Memory B cell (primary cell): ENCODE data around the gene ACTL7B.
A peak's percentile ranks its signal among the peaks of the same experiment; 100 is the strongest.
"Not testable (repeated sequence)": the region's sequence is repeated elsewhere in the genome, so short reads cannot be mapped to it uniquely, and the experiment has no call there.

Source experiments
- ATAC-seq: fragments of 150-1000 bp; cut with Tn5 transposase; 2 replicates; pipeline ENCODE4 v1.10.0; 2021; ENCODE audit warnings: low read depth, mild to moderate bottlenecking, moderate library complexity
- DNase-seq, 2 donors: peaks; one replicate each; pipeline ENCODE4 v3.0.0; 2022; ENCODE audit warnings: low spot score in 2 of 2
- H3K27ac Mint-ChIP-seq: one replicate; pipeline ENCODE4 v1.8.0; 2022; ENCODE audit warnings: mild to moderate bottlenecking, moderate library complexity, mixed read lengths
- H3K27me3 Mint-ChIP-seq: one replicate; pipeline ENCODE4 v1.8.0; 2022; ENCODE audit warnings: mixed read lengths
- H3K36me3 Mint-ChIP-seq: one replicate; pipeline ENCODE4 v1.8.0; 2022; ENCODE audit warnings: mild to moderate bottlenecking, mixed read lengths
- H3K4me1 Mint-ChIP-seq: one replicate; pipeline ENCODE4 v1.8.0; 2022; ENCODE audit warnings: mixed read lengths
- H3K4me3 Mint-ChIP-seq: one replicate; pipeline ENCODE4 v1.8.0; 2022; ENCODE audit warnings: mild to moderate bottlenecking, moderate library complexity, mixed read lengths
- H3K9me3 Mint-ChIP-seq: one replicate; pipeline ENCODE4 v1.8.0; 2022; ENCODE audit warnings: mixed read lengths

The ACTL7B gene

DNA sequence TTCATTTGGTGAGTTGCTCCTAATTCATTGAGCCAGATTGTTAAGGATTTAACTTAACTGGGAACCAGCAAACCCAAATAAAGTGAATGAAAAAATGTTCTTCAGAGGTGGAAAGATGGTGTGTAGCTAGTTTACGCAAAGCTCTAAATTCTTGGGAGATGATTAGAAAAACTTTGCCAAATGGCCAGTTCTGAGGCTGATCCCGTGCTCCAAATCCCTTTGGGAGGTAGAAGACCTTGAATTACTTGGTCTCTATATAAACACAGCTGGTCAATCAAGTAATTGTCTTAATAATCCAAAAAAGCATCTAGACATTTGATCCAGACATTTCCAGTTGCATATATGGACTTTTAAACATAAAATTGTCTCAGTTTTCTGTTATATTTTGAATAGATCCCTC, 11.4 kb downstream of the ACTL7B start:
- Mint-ChIP-seq H3K9me3 (no peaks in the 10 kb centered on the region), H3K4me3 (no peak overlapping the region), H3K4me1 (peaks cover 9% of the 10 kb centered on the region), H3K27ac (no peak overlapping the region), H3K36me3 (no peaks in the 10 kb centered on the region), H3K27me3 (peaks cover under 1% of the 10 kb centered on the region)
- ATAC-seq (no peak), DNase-seq (no peak)

DNA sequence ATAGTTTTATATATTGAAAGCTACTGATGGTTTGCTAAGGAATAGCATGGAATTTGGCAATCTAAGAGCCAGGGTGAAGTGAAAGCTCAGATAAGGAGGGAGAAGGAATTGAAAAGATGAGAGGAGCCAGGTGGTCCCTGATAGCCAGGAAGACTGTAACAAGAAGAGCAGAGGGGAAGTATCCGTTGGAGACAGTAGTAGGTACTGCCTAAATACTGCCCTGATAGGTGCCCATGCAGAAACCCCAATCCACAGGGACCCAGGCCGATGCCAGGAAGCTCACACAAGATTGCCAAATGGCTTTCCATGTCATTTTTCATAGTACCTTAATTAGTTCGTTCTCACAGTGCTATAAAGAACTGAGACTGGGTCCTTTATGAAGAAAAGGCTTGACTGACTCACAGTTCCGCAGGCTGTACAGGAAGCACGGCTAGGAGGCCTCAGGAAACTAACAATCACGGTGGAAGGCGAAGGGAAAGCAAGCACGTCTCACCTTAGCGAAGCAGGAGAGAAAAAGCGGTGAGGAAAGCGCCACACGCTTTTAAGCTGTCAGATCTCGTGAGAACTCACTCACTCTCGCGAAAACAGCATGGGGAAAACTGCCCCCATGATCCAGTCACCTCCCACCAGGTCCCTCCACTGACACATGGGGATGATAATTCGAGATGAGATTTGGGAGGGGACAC, 13.0 kb downstream of the ACTL7B start:
- Mint-ChIP-seq H3K36me3 (no peaks in the 10 kb centered on the region), H3K9me3 (no peaks in the 10 kb centered on the region), H3K4me1 (peaks cover 9% of the 10 kb centered on the region), H3K27me3 (peaks cover 3% of the 10 kb centered on the region), H3K4me3 (peak overlapping the region; percentile 80), H3K27ac (peak overlapping the region; percentile 4)
- DNase-seq (no peak), ATAC-seq (no peak)

- peaks cover 22% of the 10 kb centered on the region for H3K4me1 Mint-ChIP-seq
- DNase-seq, H3K27ac Mint-ChIP-seq, H3K4me3 Mint-ChIP-seq, H3K9me3 Mint-ChIP-seq, H3K36me3 Mint-ChIP-seq, H3K27me3 Mint-ChIP-seq, ATAC-seq: not testable (repeated sequence)
These were observed 16.2 kb downstream of the ACTL7B start for GRCh38 chr9:108839561-108839960.

- Mint-ChIP-seq H3K27ac (no peak overlapping the region), H3K27me3 (peaks cover 3% of the 10 kb centered on the region), H3K9me3 (no peaks in the 10 kb centered on the region), H3K36me3 (no peaks in the 10 kb centered on the region), H3K4me3 (no peak overlapping the region), H3K4me1 (peaks cover 21% of the 10 kb centered on the region)
- ATAC-seq (no peak), DNase-seq (no peak)
These were observed 17.8 kb downstream of the ACTL7B start for GRCh38 chr9:108838017-108838416.

DNA sequence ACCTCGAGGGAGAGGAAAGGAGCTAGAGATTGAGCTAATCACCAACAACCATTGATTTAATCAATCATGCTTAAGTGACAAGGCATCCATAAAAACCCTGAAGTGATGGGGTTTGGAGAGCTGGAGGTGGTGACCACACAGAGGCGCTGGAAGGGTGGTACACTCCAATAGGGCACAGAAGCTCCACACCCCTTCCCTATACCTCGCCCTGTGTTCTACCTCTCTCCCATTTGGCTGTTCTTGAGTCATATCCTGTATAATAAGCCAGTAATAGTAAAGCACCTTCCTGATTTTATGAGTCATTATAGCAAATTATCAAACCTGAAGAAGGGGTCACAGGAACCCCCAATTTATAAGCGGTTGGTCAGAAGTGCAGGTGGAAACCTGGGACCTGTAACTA, 18.3 kb downstream of the ACTL7B start:
- no peak overlapping the region for H3K4me3 Mint-ChIP-seq
- no peaks in the 10 kb centered on the region for H3K9me3 Mint-ChIP-seq
- ATAC-seq (no peak), DNase-seq (no peak)
- H3K27ac Mint-ChIP-seq, result no peak overlapping the region
- H3K27me3 Mint-ChIP-seq, result peaks cover 3% of the 10 kb centered on the region
- peaks cover 16% of the 10 kb centered on the region for H3K4me1 Mint-ChIP-seq
- H3K36me3 Mint-ChIP-seq, result no peaks in the 10 kb centered on the region

DNA sequence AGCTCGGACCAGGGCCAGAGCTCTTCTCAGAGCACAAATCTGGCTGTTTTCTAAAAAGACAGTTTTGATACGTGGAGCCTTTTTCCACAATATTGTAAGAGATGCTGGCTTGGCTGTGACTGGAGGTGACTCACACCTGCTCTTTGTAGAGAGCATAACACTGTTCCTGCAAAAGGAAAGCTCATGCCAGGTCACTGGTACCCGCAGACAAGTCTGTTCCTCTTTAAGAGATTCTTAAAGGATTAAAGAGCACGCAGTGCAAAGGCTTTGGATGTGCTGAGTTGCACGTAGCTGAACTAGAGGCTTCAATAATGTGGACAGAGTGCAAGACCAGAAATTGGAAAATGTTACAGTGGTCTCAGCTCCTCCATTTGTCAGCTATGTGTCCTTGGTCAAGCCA, 19.0 kb downstream of the ACTL7B start:
- DNase-seq, result no peak
- H3K4me1 Mint-ChIP-seq, result peaks cover 13% of the 10 kb centered on the region

GRCh38 chr9:108836319-108836718, 19.5 kb downstream of the ACTL7B start:
- Mint-ChIP-seq H3K4me3 (no peak overlapping the region), H3K36me3 (no peaks in the 10 kb centered on the region), H3K4me1 (peaks cover 13% of the 10 kb centered on the region), H3K27me3 (peaks cover 3% of the 10 kb centered on the region), H3K9me3 (no peaks in the 10 kb centered on the region), H3K27ac (no peak overlapping the region)
- DNase-seq (no peak), ATAC-seq (no peak)

More for the DNA sequence above, 19.0 kb downstream of the ACTL7B start:
- H3K36me3 Mint-ChIP-seq, result no peaks in the 10 kb centered on the region
- H3K27ac Mint-ChIP-seq, result no peak overlapping the region
- ATAC-seq, result no peak
- no peak overlapping the region for H3K4me3 Mint-ChIP-seq
- peaks cover 3% of the 10 kb centered on the region for H3K27me3 Mint-ChIP-seq
- no peaks in the 10 kb centered on the region for H3K9me3 Mint-ChIP-seq

DNA sequence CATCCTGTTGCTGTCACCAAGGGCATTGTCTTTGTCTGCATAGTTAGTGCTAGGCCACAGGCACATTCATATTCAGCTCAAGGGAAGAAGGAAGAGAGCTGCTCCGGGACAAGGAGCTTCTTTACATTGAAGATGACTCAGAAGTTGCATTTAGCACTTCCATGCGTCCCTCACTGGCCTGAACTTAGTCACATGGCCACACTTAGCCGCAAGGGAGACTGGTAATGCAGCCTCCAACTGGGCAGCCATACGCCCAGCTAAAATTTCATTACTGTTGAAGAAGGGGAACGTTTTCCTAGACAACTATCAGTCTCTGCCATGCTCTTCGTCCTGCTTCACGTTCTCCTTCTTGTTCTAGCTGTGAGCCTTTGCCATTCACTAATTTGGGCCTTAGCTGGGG, 20.0 kb downstream of the ACTL7B start:
- H3K27ac Mint-ChIP-seq, result no peak overlapping the region
- H3K36me3 Mint-ChIP-seq, result no peaks in the 10 kb centered on the region
- DNase-seq, result no peak
- peaks cover 3% of the 10 kb centered on the region for H3K27me3 Mint-ChIP-seq
- H3K4me1 Mint-ChIP-seq, result peaks cover 13% of the 10 kb centered on the region
- ATAC-seq, result no peak
- H3K9me3 Mint-ChIP-seq, result no peaks in the 10 kb centered on the region
- no peak overlapping the region for H3K4me3 Mint-ChIP-seq

DNA sequence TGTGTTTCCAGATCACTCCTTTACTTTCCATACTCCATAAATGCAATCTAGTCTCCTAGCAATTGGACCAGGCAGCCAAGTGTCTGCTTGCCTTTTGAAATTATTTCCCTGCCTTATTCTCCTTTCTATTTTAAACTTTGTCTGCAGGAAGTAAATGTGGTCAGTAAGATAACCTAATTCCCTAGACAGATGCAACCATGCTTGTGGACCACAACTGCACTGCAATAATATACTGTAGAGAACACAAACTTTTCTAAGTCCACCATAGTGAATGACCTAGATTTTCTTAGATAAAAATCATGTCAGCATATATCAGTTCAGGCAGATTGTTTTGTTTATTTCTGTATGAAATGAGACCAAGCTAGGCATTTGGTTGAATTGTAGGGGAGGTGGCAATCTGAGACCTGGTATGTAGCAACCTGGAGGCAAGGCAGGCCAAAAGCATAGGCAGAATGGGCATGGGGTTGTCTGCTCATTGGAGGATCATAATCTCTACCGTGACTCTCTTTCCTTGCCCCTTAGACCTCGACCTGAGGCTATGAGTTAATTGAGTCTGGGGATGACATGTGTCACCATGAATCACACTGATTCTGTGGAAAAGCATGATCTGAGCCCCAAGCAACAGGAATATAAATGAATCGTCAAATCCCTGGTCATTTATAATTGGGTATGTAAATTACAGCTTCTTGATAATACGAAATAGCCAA, 20.7 kb downstream of the ACTL7B start:
- no peaks in the 10 kb centered on the region for H3K36me3 Mint-ChIP-seq
- no peak overlapping the region for H3K4me3 Mint-ChIP-seq
- peaks cover 13% of the 10 kb centered on the region for H3K4me1 Mint-ChIP-seq
- peaks cover 4% of the 10 kb centered on the region for H3K27me3 Mint-ChIP-seq
- H3K9me3 Mint-ChIP-seq, result no peaks in the 10 kb centered on the region
- no peak for DNase-seq
- no peak overlapping the region for H3K27ac Mint-ChIP-seq
- no peak for ATAC-seq

DNA sequence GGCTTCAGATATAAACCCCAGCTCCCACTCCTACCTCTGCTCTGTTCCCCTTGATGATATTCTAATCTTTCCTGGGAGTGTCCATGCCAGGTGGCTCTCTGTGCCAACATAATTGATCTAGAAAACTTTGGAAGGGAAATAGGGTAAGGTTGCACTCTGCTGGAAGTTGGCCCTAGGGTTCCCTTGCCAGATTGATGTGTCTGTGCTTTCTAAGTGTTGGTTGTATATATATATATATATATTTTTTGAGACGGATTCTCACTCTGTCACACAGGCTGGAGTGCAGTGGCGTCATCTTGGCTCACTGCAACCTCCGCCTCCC, 23.6 kb downstream of the ACTL7B start:
- Mint-ChIP-seq H3K4me1 (peaks cover 13% of the 10 kb centered on the region), H3K27ac (no peak overlapping the region), H3K9me3 (no peaks in the 10 kb centered on the region)

GRCh38 chr9:108831496-108832178, 24.1 kb downstream of the ACTL7B start:
- H3K27me3 Mint-ChIP-seq, result peaks cover 1% of the 10 kb centered on the region
- H3K36me3 Mint-ChIP-seq, result no peaks in the 10 kb centered on the region
- peaks cover 13% of the 10 kb centered on the region for H3K4me1 Mint-ChIP-seq
- ATAC-seq, result no peak
- no peaks in the 10 kb centered on the region for H3K9me3 Mint-ChIP-seq
- no peak overlapping the region for H3K27ac Mint-ChIP-seq
- no peak for DNase-seq
- H3K4me3 Mint-ChIP-seq, result no peak overlapping the region

More for the DNA sequence above, 23.6 kb downstream of the ACTL7B start:
- no peaks in the 10 kb centered on the region for H3K36me3 Mint-ChIP-seq
- DNase-seq (no peak), ATAC-seq (no peak)
- H3K27me3 Mint-ChIP-seq, result peaks cover 1% of the 10 kb centered on the region
- H3K4me3 Mint-ChIP-seq, result no peak overlapping the region

- ATAC-seq (no peak), DNase-seq (no peak)
- peaks cover 1% of the 10 kb centered on the region for H3K27me3 Mint-ChIP-seq
- no peak overlapping the region for H3K4me3 Mint-ChIP-seq
- H3K4me1 Mint-ChIP-seq, result peaks cover 6% of the 10 kb centered on the region
- H3K9me3 Mint-ChIP-seq, result peaks cover 6% of the 10 kb centered on the region
- no peak overlapping the region for H3K27ac Mint-ChIP-seq
- no peaks in the 10 kb centered on the region for H3K36me3 Mint-ChIP-seq
These were observed 25.5 kb downstream of the ACTL7B start for GRCh38 chr9:108830272-108830671.

DNA sequence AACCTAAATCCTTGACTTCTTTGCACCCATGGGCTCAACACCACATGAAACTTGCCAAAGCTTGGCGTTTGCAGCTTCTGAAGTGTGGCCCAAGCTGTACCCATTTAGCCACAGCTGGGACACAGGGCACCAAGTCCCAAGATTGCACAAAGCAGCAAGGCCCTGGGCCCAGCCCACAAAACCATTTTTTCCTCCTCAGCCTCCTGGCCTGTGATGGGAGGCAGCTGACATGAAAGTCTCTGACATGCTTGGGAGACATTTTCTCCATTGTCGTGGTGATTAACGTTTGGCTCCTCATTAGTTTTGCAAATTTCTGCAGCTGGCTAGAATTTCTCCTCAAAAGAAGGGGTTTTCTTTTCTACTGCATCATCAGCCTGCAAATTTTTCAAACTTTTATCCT, 32.0 kb downstream of the ACTL7B start:
- Mint-ChIP-seq H3K36me3 (peaks cover 14% of the 10 kb centered on the region), H3K27me3 (peaks cover 5% of the 10 kb centered on the region), H3K9me3 (peaks cover 17% of the 10 kb centered on the region), H3K27ac (no peak overlapping the region), H3K4me3 (no peak overlapping the region), H3K4me1 (peaks cover 5% of the 10 kb centered on the region)
- no peak for DNase-seq
- ATAC-seq, result no peak

DNA sequence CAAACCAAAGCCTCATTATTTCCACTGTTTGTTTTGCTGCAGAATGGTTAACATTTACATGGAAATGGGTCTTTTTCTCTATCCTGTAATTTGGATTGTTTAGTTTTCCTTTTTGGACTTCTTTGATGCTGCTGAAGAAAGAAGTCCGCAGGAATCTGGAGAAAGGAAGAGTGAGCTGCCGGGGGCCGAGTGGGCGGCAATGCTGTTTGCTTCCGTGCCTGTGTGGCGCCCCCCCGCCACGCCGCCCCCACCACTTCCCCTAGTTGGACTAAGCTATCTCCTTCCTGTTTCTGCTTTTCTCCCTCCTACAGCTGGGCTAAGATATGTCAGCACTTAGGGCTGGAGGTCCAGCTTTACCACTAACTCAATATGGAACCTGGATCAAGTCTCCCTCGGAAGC, 39.7 kb downstream of the ACTL7B start:
- ATAC-seq (peak; percentile 32), DNase-seq (no peak)
- Mint-ChIP-seq H3K4me3 (peak overlapping the region; percentile 25), H3K27me3 (peaks cover 3% of the 10 kb centered on the region), H3K4me1 (peaks cover 21% of the 10 kb centered on the region), H3K27ac (peak overlapping the region; percentile 29), H3K9me3 (no peaks in the 10 kb centered on the region), H3K36me3 (peaks cover 3% of the 10 kb centered on the region)
